ENCODE measurements around the gene ABCA2.
"Not testable (repeated sequence)": the region's sequence is repeated elsewhere in the genome, so short reads cannot be mapped to it uniquely, and the experiment has no call there.

The ABCA2 gene

GRCh38 chr9:137064027-137064879 is 36.2 kb upstream of the ABCA2 start:
- FAIRE-seq = no peak

- FAIRE-seq = no peak
Measured at GRCh38 chr9:137063311-137064026, 35.4 kb upstream of the ABCA2 start.

GRCh38 chr9:137062798-137063197 is 34.8 kb upstream of the ABCA2 start:
- not testable (repeated sequence) for FAIRE-seq

DNA sequence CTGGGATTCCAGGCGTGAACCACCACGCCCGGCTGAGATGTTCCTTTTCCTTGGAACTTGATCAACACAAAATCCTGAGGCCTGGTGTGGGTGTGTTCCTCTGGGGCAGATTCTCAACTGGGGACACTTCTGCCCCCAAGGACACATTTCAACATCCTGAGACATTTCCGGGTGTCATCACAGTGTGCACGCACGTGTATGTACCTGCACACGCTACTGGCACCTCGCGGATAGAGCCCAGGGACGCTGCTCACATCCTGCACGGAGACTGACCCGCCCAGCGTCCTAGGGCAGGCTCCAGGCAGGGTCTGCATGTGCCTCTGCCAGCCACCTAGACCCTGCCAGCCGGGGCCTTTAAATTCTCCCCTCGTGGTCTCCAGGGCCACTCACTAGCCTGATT is 34.3 kb upstream of the ABCA2 start:
- no peak for FAIRE-seq

GRCh38 chr9:137058521-137059234 is 30.6 kb upstream of the ABCA2 start:
- FAIRE-seq = no peak

DNA sequence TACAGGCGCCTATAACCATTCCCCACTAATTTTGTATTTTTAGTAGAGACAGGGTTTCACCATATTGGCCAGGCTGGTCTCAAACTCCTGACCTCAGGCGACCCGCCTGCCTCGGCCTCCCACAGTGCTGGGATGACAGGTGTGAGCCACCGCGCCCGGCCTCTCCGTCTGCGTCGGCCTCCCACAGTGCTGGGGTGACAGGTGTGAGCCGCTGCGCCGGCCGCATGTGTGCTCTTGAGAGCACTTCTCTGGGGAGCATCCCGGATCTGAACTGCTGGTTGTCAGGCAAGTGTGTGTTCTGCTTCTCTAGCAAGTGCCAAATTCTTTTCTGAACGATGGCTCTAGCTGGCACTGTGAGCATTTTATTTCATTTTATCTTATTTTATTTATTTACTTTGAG is 29.5 kb upstream of the ABCA2 start:
- FAIRE-seq = no peak

DNA sequence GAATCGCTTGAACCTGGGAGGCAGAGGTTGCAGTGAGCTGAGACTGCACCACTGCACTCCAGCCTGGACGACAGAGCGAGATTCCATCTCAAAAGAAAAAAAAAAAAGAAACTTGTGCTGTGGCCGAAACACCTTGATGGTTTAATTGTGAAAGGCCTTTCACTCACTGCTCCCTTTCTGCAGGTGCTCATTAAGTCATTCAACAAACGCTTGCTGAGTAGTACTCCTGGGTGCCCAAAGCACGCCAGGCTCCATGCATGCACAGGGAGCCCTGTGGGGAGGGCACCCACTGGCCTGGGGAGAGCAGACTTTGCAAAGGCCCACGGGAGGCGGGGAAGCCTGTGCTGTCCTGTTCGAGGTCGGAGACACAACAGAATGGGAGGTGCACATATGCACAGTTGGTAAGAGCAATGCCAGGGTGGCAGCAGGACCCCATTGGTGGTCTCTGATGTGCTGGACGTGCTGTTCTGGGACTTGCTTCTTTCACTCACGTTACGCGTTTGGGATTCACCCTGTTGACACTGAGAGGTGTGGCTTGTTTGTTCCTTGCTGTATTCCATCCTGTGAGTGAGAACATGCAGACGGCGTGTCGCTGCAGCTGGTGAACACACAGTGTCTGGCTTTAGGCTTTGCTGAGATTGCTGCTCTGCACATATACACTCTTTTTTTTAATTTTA is 28.8 kb upstream of the ABCA2 start:
- FAIRE-seq = no peak

GRCh38 chr9:137055385-137056364 is 27.6 kb upstream of the ABCA2 start:
- FAIRE-seq = no peak

DNA sequence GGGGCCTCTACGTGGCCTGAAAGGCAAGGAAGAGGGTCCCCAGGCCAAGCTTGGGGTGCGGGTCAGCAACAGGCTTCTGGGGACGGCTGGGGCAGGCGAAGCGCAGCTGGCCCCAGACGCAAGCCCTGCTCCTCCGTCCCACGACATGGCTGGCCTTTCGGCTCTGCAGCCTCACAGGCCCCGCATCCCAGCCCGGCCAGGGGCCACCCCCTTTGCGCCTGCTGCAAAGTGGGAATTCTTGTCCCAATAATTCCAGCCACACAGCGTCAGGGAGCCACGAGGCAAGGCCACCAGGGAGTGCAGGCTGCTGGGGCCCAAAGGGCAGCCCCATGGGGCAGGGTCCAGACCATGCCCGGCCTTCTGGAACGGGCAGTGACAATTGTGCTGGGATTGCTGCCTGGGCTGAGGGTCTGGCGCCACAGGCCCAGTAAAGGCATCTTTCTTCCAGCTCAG is 26.9 kb upstream of the ABCA2 start:
- no peak for FAIRE-seq

- no peak for FAIRE-seq
Measured at GRCh38 chr9:137053944-137054931, 26.2 kb upstream of the ABCA2 start, which contains the start of gene ENTPD2. ENTPD2 (minus strand) TSS chr9:137054061; CDS start chr9:137053997, 64 bp downstream.

- FAIRE-seq = no peak
Measured at GRCh38 chr9:137052998-137053943, 25.2 kb upstream of the ABCA2 start.

DNA sequence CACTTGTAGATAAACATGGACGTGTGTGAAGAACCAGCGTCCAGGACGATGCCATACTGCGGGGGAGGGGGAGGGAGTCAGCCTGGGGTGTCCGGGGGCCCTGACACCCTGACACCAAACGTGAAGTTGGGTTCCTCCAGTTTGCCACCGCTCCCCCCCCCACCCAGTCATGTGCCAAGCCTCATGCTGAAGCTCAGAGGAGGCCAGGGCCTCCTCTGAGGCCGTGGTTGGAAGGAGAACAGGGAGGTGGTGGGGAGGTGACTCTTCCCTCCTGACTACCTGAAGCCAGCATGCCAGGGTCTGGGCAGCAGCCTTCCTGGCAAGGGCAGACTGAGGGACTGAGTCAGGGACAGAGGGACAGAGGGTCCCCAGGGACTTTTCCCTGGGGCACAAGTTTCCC is 24.3 kb upstream of the ABCA2 start:
- FAIRE-seq = no peak

- no peak for FAIRE-seq
Measured at GRCh38 chr9:137051145-137051724, 23.2 kb upstream of the ABCA2 start.

- FAIRE-seq = no peak
Measured at GRCh38 chr9:137050570-137050969, 22.5 kb upstream of the ABCA2 start.

GRCh38 chr9:137049544-137050449 is 21.8 kb upstream of the ABCA2 start:
- no peak for FAIRE-seq

GRCh38 chr9:137048655-137049543 is 20.9 kb upstream of the ABCA2 start:
- FAIRE-seq = no peak
